COR-L47 (cell line): ENCODE measurements around the gene DAGLA.
A peak's percentile ranks its signal among the peaks of the same experiment; 100 is the strongest.
"Not testable (repeated sequence)": the region's sequence is repeated elsewhere in the genome, so short reads cannot be mapped to it uniquely, and the experiment has no call there.

Experiments used
- DNase-seq: peaks from one replicate; lab custom pipeline; 2025; lab: John Stamatoyannopoulos, UW

Gene DAGLA

GRCh38 chr11:61667684-61668305 is 12.4 kb upstream of the DAGLA start:
- no peak for DNase-seq

DNA sequence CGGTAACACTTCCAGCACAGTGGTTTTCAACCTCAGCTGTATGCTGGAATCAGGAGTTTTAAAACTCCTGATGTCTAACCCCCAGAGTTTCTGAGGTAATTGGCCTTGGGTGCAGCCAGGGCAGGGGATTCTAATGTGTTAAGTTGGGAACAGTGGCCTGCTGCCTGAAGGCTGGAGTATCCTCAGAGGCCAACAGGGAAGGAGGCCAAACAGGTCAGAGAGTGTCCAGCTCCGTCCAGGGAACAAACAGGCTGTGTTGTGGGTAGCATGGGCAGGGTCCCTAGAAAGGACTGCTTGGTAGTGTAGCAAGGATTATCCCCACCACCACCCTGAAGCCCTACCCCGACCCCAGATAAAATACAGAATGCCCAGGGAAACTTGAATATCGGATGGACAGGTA is 10.8 kb upstream of the DAGLA start:
- DNase-seq: no peak

- no peak for DNase-seq
Observed at GRCh38 chr11:61670626-61671025, 9.6 kb upstream of the DAGLA start.

DNA sequence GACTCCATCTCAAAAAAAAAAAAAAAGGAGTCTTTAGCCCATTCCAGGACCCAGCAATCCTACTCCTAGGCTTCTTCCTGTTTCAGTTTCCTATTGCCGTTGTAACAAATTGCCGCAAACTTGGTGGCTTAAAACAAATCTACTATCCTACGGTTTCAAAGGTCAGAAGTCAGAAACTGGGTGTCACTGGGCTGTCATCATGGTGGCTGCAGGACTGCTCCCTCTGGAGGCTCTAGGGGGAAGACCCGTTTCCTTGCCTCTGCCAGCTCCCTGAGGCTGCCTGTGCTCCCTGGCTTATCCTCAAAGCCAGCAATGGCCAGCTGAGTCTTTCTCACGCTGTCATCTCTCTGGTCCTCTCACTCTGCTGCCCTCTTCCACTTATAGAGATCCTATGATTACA is 8.7 kb upstream of the DAGLA start:
- no peak for DNase-seq

DNA sequence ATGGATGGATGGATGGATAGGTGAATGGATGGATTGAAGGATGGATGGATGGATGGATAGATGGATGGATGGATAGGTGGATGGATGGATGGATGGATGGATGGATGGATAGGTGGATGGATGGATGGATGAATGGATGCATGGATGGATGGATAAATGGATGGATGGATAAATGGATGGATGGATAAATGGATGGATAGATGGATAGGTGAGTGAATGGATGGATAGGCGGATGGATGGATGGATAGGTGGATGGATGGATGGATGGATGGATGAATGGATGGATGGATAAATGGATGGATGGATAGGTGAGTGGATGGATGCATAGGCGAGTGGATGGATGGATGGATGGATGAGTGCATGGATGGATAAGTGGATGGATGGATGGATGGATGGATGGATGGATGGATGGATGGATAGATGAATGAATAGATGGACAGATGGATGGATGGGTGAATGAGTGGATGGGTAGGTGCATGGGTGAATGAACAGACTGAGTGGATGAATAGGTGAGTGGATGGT is 6.2 kb upstream of the DAGLA start:
- DNase-seq: not testable (repeated sequence)

DNA sequence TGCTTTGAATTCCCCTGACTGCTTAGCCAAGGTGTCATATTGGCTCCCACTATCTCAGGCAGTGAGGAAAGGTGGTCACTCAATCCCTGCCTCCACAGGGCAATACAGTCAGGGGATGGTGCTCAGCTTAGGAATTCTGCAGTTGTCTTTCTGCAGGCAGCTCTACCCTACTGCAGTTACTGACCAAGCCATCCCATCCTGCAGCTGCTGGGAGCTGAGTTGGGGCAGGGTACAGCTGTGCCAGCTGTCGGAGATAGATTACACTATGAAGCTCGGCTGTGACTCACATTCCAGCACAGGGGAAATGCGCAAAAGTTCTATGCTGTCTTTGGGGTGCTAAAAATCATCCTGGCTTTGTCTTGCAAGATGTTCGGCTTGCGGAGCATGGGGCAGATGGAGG is 4.4 kb upstream of the DAGLA start:
- DNase-seq: no peak

DNA sequence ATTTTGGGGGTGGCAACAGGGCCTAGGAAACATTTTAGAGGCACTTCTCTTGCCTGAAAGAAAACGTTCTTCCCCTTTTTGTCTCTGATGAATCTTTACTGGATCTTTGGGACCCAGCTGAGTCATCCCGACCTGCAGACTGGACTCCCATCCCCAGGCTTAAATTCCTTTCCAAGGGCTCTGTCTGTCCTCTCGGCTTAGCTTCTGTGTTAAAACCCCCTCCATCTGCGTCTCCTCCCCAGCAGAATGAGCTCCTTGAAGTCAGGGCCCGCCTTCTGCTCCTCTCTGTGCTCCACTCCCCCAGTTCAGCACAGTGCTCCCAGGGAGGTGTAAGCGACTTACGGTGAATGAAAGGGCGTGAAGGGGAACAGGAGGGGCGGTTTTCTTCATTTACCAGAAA is 895 bp upstream of the DAGLA start:
- no peak for DNase-seq

- DNase-seq: no peak
Observed at GRCh38 chr11:61680622-61681221, 531 bp downstream of the DAGLA start.

GRCh38 chr11:61682093-61682732 is 2.0 kb downstream of the DAGLA start:
- peak; percentile 30 for DNase-seq

DNA sequence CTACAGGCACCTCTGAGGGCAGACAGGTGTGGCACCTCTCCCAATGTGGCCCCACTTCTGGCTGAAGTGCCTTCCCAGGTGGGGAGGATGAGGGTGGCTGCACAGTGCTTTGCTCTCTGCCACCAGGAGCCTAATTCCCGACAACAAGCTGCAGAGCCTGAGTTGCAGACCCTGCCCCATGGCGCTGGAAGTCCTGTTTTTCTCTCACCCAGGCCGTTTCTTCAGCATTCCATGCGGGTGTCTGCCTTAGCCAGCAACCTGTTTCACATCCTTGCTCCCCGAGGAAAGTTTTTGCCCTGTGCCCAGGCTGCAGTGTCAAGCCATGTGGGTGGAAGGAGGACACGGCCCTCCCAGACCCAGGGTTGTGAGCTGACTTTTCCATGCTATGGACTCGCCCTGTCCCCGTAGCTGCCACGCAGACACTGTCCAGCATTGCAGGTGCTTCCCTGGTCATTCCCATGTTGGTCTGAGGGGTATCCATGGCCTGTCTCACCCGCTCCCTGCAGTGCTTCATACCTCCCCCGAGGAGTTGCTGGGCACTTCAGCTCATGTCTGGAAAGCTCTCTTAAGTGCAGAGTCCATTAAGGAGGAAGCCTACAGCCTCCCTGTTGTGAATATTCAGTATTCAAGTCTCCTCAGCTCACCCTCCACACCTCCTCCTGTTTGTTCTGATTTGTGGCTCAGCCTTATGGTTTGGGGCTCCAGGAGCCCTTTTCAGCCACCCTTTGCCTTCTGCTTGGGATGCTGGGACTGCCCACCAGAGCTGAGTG is 2.9 kb downstream of the DAGLA start:
- DNase-seq: no peak

GRCh38 chr11:61683961-61684869 is 4.0 kb downstream of the DAGLA start:
- no peak for DNase-seq

DNA sequence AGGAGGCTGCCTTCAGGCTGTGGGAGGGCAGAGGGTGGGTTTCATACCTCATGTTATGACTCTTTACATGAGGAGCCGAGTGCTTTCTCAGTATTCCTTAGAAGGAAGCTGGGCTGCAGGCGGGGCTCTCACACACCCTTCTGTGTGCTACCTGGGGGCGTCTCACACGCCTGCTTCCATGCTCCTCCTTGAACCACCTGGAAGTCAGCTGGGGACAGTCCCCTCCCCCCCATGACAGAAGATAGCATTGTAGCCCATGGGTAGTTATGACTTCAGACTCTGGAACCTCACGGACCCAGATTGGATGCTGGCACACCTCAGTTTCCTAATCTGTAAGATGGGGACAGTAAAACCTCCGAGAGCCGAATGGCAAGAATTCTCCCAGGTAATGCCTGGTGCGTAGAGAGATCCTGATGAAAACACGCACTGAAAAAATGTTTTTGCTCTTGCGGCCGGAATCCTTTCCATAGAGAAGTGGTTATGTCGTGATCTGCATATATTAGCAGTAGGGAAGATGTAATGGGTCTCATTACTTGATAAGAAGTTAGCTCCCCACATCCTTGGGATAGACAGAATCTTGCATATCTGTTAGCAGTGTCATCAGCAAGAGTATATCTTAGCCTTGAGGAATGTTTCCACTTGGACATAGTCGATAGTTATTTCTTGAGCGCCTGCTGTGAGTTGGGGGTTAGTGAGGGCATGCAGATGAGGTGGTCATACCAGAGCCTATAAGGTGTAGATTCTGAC is 4.9 kb downstream of the DAGLA start:
- no peak for DNase-seq

- DNase-seq: no peak
Observed at GRCh38 chr11:61685617-61685967, 5.4 kb downstream of the DAGLA start.

DNA sequence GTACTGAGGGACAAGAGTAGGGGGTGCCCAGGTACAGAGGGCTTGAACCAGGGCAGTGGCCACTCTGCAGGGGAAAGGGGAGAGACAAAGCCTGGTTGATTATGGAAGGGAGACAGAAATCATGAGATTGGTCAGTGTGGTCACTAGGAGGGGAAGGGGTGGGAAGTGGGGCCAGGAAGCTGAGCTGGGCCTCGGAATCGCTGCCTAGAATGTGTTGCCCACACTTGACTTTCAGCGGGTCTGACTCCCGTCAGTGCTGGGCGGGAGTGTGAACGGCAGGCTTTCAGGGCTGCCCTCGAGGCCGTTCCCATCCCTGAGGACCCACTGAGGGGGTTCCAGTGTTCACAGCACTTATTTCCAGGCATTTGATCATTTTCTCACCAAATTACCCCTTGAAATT is 5.9 kb downstream of the DAGLA start:
- no peak for DNase-seq

GRCh38 chr11:61686469-61686868 is 6.3 kb downstream of the DAGLA start:
- DNase-seq: no peak

DNA sequence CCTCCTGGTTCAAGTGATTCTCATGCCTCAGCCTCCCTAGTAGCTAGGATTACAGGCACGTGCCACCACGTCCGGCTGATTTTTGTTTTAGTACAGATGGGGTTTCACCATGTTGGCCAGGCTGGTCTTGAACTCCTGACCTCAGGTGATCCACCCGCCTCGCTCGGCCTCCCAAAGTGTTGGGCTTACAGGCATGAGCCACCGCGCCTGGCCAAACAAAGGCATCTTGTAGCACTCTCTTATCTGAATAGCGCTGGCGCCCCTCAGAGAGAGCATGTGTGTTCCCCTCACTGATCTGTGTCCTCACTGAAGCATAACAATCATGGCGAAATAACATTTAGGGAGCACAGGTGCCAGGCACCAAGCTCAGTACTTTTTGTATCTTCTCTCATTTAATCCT is 7.2 kb downstream of the DAGLA start:
- DNase-seq: no peak

- no peak for DNase-seq
Observed at GRCh38 chr11:61688365-61689163, 8.4 kb downstream of the DAGLA start.

- no peak for DNase-seq
Observed at GRCh38 chr11:61689164-61689496, 8.9 kb downstream of the DAGLA start.

DNA sequence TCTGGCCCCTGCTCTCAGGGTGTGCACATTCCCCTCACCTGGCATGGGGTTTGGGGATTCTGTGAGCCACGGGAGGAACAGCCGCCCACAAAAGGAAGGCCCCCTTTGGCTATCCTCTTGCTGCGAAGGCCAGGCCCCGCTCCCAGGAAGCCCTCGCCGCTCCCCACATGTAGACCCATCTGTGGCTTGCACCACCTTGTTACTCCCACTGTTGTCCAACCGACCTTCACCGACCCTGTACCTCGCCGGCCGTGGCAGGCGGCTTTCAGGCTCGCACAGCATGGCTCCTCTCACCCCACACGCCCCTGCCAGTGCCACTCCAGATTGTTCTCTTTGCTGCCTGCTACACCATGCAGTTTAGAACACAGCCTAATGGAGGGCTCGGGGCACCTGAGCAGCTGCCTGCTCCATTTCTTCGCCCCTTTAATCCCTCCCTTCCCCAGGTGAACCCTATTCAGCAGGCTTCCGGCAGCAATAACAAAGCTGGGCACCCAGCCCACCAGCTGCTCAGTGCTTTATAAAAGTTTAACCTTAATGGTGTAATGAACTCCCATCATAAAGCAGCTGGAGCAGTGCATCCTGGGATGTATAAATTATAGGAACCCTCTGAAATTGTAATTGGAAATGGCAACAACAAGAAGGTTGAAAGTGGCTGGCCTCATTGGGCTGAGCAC is 10.7 kb downstream of the DAGLA start:
- DNase-seq: peak; percentile 88
